ENCODE results near the gene SYT3. TPM values are rescaled to one million over a fixed set of nuclear protein-coding genes. Genes with fewer than 3 reads are reported as not detected.

SYT3 gene
- polyA plus RNA-seq, 1 donor from 2014 or later: 14.8 TPM

- no peaks in the 10 kb centered on the region for H3F3A ChIP-seq (ENCODE audit: insufficient read depth, low read length, poor library complexity, severe bottlenecking)
- H3K9me3 ChIP-seq (ENCODE audit: low read length): no peaks in the 10 kb centered on the region
- no peak overlapping the region for H3K9ac ChIP-seq (ENCODE audit: low read length)
- no peaks in the 10 kb centered on the region for H3K79me2 ChIP-seq (replicated peaks; ENCODE audit: insufficient read depth, low read length)
- no peak overlapping the region for H3K27ac ChIP-seq (ENCODE audit: low read length)
- TF ChIP-seq SMC3 (conservative IDR thresholded peaks at IDR 0.05; ENCODE audit: poor library complexity): no peak
- no peak for TF ChIP-seq EP300 (conservative IDR thresholded peaks at IDR 0.05; ENCODE audit: poor library complexity, severe bottlenecking)
- no peak for TF ChIP-seq REST (IDR thresholded peaks at IDR 0.05; ENCODE audit: borderline replicate concordance)
- no peak for TF ChIP-seq TAF1 (IDR thresholded peaks at IDR 0.05; ENCODE audit: low read depth)
- no peak for TF ChIP-seq MXI1 (conservative IDR thresholded peaks at IDR 0.05; ENCODE audit: poor library complexity, severe bottlenecking)
- no peak for TF ChIP-seq POLR2AphosphoS5 (IDR thresholded peaks at IDR 0.05)
- TF ChIP-seq EZH2 (IDR thresholded peaks at IDR 0.05; ENCODE audit: borderline replicate concordance, insufficient read depth, low read length, poor library complexity, severe bottlenecking): no peak
- peaks cover 3% of the 10 kb centered on the region for H3K27me3 ChIP-seq (ENCODE audit: insufficient read depth, low read depth, low read length)
- H4K20me1 ChIP-seq (ENCODE audit: insufficient read depth): no peaks in the 10 kb centered on the region
- no peaks in the 10 kb centered on the region for H3K36me3 ChIP-seq (ENCODE audit: insufficient read depth, low read length)
- H3K9me2 ChIP-seq (ENCODE audit: insufficient read depth, low read length): no peaks in the 10 kb centered on the region
- no peak overlapping the region for H2AFZ ChIP-seq (ENCODE audit: low read depth, low read length)
- H3K4me2 ChIP-seq (ENCODE audit: low read length): no peak overlapping the region
- H3K4me3 ChIP-seq (ENCODE audit: low read length): no peak overlapping the region
Measured at GRCh38 chr19:50651174-50651573, 11.5 kb upstream of the SYT3 start.

GRCh38 chr19:50649433-50650391, 10.0 kb upstream of the SYT3 start, which contains the start of gene C19orf81:
Gene C19orf81 (plus strand): TSS chr19:50649445. CDS start chr19:50649445, 0 bp downstream.
- Histone ChIP-seq H3K4me3 (ENCODE audit: low read length) (peak within 1 kb of the TSS; percentile 25), H3K79me2 (replicated peaks; ENCODE audit: insufficient read depth, low read length) (no peaks in the 10 kb centered on the region), H4K20me1 (ENCODE audit: insufficient read depth) (no peaks in the 10 kb centered on the region), H3K27ac (ENCODE audit: low read length) (peak within 1 kb of the TSS; percentile 32), H3K4me2 (ENCODE audit: low read length) (no peak within 1 kb of the TSS), H3K36me3 (ENCODE audit: insufficient read depth, low read length) (no peaks in the 10 kb centered on the region), H3K9ac (ENCODE audit: low read length) (no peak within 1 kb of the TSS), H3K9me3 (ENCODE audit: low read length) (no peaks in the 10 kb centered on the region), H2AFZ (ENCODE audit: low read depth, low read length) (peak within 1 kb of the TSS; percentile 89), H3K9me2 (ENCODE audit: insufficient read depth, low read length) (no peaks in the 10 kb centered on the region), H3K27me3 (ENCODE audit: insufficient read depth, low read depth, low read length) (peaks cover 15% of the 10 kb centered on the region), H3F3A (ENCODE audit: insufficient read depth, low read length, poor library complexity, severe bottlenecking) (no peaks in the 10 kb centered on the region)
- no peak for TF ChIP-seq RAD21 (conservative IDR thresholded peaks at IDR 0.05)
- TF ChIP-seq REST (IDR thresholded peaks at IDR 0.05; ENCODE audit: borderline replicate concordance): no peak
- peak; percentile 55 for TF ChIP-seq TAF1 (IDR thresholded peaks at IDR 0.05; ENCODE audit: low read depth)
- peak; percentile 35 for TF ChIP-seq EP300 (conservative IDR thresholded peaks at IDR 0.05; ENCODE audit: poor library complexity, severe bottlenecking)
- no peak for TF ChIP-seq MXI1 (conservative IDR thresholded peaks at IDR 0.05; ENCODE audit: poor library complexity, severe bottlenecking)
- no peak for TF ChIP-seq SMC3 (conservative IDR thresholded peaks at IDR 0.05; ENCODE audit: poor library complexity)
- TF ChIP-seq CTCF (IDR thresholded peaks at IDR 0.05; ENCODE audit: poor library complexity, severe bottlenecking): no peak
- TF ChIP-seq POLR2AphosphoS5 (IDR thresholded peaks at IDR 0.05): peak; percentile 67
- no peak for TF ChIP-seq EZH2 (IDR thresholded peaks at IDR 0.05; ENCODE audit: borderline replicate concordance, insufficient read depth, low read length, poor library complexity, severe bottlenecking)
